Lung (tissue), 12 donors: Measurements from ENCODE around the gene MAP2K5. TPM values are rescaled to one million over a fixed set of nuclear protein-coding genes. Genes with fewer than 3 reads are reported as not detected.

Source experiments
- ATAC-seq: fragments of 200-7000 bp; cut with Tn5 transposase; one replicate; pipeline ENCODE4 v1.9.1; 2020; ENCODE audit warnings: moderate number of reproducible peaks; ENCODE audit not compliant: insufficient read depth, low FRiP score
- DNase-seq, 3 donors: peaks; one replicate each; pipeline ENCODE4 v3.0.0-alpha.2; 2013 to 2017
- H3K27ac ChIP-seq, 2 donors: one replicate each; pipeline ENCODE4 v1.5.1; 2013; ENCODE audit warnings: mild to moderate bottlenecking in 2 of 2, moderate library complexity in 2 of 2, control low read depth in 1 of 2, inconsistent platforms in 1 of 2, low read depth in 1 of 2, low read length in 1 of 2
- H3K27me3 ChIP-seq, 3 donors: one replicate each; pipeline ENCODE4 v1.5.1; 2013; ENCODE audit warnings: low read length in 2 of 3; ENCODE audit not compliant: control insufficient read depth in 3 of 3, insufficient read depth in 3 of 3
- H3K36me3 ChIP-seq, 4 donors: one replicate each; pipeline ENCODE4 v1.5.1; 2013; ENCODE audit warnings: low read length in 4 of 4, mild to moderate bottlenecking in 1 of 4, moderate library complexity in 1 of 4; ENCODE audit not compliant: control insufficient read depth in 4 of 4, insufficient read depth in 4 of 4
- H3K4me1 ChIP-seq, 5 donors: one replicate each; pipeline ENCODE4 v1.5.1; 2013; ENCODE audit warnings: low read length in 5 of 5, mild to moderate bottlenecking in 2 of 5, moderate library complexity in 1 of 5; ENCODE audit not compliant: control insufficient read depth in 5 of 5, insufficient read depth in 5 of 5
- H3K4me3 ChIP-seq: one replicate; pipeline ENCODE4 v1.5.1; 2013; ENCODE audit warnings: mild to moderate bottlenecking, control low read depth, moderate library complexity
- H3K9ac ChIP-seq, 2 donors: one replicate each; pipeline ENCODE4 v1.5.1; 2013; ENCODE audit warnings: low read length in 2 of 2, control low read depth in 1 of 2; ENCODE audit not compliant: insufficient read depth in 1 of 2
- H3K9me3 ChIP-seq, 4 donors: one replicate each; pipeline ENCODE4 v1.5.1; 2013; ENCODE audit warnings: low read length in 3 of 4, mild to moderate bottlenecking in 1 of 4, moderate library complexity in 1 of 4; ENCODE audit not compliant: control insufficient read depth in 4 of 4, insufficient read depth in 3 of 4
- WGBS, 2 donors: extraction: QIAGEN DNeasy Blood & Tissue Kit; methylation state at CpG; one replicate each; pipeline ENCODE4 v1.1.7; 2013; 5-methylcytosine and 5-hydroxymethylcytosine counted together
- polyA plus RNA-seq, 2 donors: library from polyadenylated mRNA; stranded (reverse); fragments of 200-250 nt; gene quantifications; one replicate each; pipeline ENCODE4 v1.2.1, GENCODE V29; 2013
- total RNA-seq, 2 donors: library from RNA; depleted of rRNA in 1 of 2; stranded (reverse); fragments of >200 nt in 1 of 2; gene quantifications; one replicate each; pipeline ENCODE4 v1.2.1, GENCODE V29; 2014 to 2021
- TF ChIP-seq, protein P1 (sequence below): IDR thresholded peaks from 2 replicates; pipeline ENCODE4 v1.5.1; 2012; ENCODE audit warnings: mild to moderate bottlenecking; ENCODE audit errors: control extremely low read depth, extremely low read depth
- donor health status: control.
- donor health status: control.
- donor health status: Bipolar disorder and iron deficiency.
- donor health status: healthy.
- donor health status: DM: yes; HTN: yes; CAD: no.

MAP2K5 gene
- total and polyA plus RNA-seq, 4 donors: 6.3 to 19.1 (median 12.4) TPM

DNA sequence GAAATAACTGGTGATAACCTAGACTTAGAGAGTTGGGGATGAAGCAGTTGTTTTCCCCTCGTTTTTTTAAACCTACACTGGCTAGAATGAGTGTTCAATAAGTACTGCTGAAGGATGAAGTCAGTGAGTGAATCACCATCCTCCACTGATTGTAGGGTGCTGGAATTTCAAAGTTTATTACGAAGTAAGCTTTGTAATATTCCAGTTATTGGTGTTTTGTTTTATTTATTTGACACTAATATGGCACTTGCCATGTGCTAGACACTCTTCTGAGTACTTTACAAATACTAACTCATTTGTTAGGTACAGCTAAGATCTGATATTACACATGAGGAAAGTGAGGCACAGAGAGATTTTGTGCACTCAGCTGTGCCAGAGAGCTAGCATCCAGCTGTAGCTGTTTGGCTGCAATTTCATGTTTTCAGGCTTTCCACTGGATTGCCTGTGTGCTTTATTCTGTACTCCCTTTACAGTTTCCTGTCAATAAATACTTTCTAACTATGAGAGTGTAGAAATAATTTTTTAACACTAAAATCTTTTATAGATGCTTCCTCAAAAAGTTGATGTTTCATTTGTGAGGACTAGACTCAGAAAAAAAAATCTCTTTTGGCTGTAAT lies 5.8 kb downstream of the MAP2K5 start:
- Histone ChIP-seq H3K9me3 (no peaks in the 10 kb centered on the region), H3K9ac (no peak overlapping the region), H3K36me3 (peaks cover 0 to 12% (median 4%) of the 10 kb centered on the region in 4 donors), H3K27ac (no peak overlapping the region), H3K4me1 (peaks cover 0 to 9% (median 4%) of the 10 kb centered on the region in 5 donors), H3K4me3 (no peak overlapping the region), H3K27me3 (no peaks in the 10 kb centered on the region)
- WGBS, 2 donors: 78 to 96% methylated on average over 2 of the region's 2 CpGs
- ATAC-seq (no peak), DNase-seq (peak in 1 of 3 donors; percentile 20)
- TF ChIP-seq, protein P1, sequence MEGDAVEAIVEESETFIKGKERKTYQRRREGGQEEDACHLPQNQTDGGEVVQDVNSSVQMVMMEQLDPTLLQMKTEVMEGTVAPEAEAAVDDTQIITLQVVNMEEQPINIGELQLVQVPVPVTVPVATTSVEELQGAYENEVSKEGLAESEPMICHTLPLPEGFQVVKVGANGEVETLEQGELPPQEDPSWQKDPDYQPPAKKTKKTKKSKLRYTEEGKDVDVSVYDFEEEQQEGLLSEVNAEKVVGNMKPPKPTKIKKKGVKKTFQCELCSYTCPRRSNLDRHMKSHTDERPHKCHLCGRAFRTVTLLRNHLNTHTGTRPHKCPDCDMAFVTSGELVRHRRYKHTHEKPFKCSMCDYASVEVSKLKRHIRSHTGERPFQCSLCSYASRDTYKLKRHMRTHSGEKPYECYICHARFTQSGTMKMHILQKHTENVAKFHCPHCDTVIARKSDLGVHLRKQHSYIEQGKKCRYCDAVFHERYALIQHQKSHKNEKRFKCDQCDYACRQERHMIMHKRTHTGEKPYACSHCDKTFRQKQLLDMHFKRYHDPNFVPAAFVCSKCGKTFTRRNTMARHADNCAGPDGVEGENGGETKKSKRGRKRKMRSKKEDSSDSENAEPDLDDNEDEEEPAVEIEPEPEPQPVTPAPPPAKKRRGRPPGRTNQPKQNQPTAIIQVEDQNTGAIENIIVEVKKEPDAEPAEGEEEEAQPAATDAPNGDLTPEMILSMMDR: no peak

DNA sequence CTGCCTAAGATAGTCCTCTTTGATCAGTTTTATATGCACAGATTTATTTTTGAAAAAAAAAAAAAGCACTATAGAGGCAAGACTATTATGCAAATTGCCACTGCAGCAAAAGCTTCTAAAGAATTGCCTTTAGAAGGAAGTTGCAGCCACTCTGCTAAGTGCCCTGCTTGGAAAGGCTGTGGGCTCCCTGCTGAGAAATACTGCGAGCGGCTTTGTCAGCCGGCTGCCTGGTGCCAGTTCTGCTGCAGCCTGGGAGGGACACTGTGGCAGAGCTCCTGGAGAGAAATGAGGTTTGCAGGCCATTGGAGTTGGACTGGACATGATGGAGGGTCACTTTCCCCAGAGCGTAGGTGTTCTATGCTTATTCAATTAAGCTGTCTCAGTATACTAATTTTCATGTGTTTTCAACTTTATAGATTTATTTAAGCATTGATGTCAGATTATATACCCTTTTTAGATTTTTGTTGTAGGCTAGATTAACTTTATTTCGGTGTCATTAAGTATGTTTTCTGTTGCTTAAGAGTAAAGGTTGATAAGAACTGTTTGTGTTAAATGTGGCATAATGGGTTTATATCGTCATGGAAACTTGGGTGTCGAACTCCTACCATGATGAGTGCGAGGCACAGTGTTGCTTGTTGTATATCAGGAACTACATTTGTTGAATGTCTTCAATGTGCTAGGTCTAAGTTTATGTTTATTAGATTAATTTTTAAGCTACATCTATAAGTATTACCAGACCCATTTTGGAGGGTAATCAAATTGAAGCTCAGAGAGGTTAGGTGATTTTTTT lies 6.6 kb downstream of the MAP2K5 start:
- Histone ChIP-seq H3K4me3 (no peak overlapping the region), H3K9ac (no peak overlapping the region), H3K9me3 (no peaks in the 10 kb centered on the region), H3K27me3 (no peaks in the 10 kb centered on the region), H3K4me1 (peaks cover 0 to 2% (median 2%) of the 10 kb centered on the region in 5 donors), H3K36me3 (peaks cover 0 to 12% (median 4%) of the 10 kb centered on the region in 4 donors), H3K27ac (no peak overlapping the region)
- DNase-seq (peak in 1 of 3 donors; percentile 9), ATAC-seq (no peak)
- 65 to 81% methylated on average over 8 of the region's 8 CpGs for WGBS, 2 donors
- TF ChIP-seq, protein P1: no peak

DNA sequence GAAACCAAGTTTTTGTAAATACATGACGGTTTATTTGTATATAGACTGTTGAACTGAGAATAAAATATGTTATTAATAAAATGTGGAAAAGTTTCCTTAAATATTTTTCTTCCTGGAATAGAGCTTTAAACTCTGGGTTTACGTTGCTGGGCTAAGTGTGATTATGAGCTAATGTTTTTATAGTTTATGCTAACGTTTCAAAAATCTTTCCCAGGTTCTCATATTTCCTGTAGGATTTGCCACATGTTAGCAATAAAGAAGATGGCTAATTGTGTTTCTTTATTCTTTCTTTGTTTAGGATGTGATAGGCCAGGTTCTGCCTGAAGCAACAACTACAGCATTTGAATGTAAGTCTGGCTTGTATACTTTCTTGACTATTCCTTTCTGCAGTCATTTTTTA lies 7.2 kb downstream of the MAP2K5 start:
- WGBS, 2 donors: 63 to 75% methylated on average over 3 of the region's 3 CpGs

More for the DNA sequence above, 7.2 kb downstream of the MAP2K5 start:
- Histone ChIP-seq H3K27me3 (no peaks in the 10 kb centered on the region), H3K9me3 (no peaks in the 10 kb centered on the region), H3K27ac (no peak overlapping the region), H3K9ac (no peak overlapping the region), H3K4me1 (peaks cover 0 to 2% (median 0%) of the 10 kb centered on the region in 5 donors), H3K36me3 (peaks cover 0 to 12% (median 4%) of the 10 kb centered on the region in 4 donors), H3K4me3 (no peak overlapping the region)
- no peak for DNase-seq
- TF ChIP-seq, protein P1: no peak
- ATAC-seq: no peak
